A549 (cell line): ENCODE results near the gene TMEM260. TPM values are rescaled to one million over a fixed set of nuclear protein-coding genes. Genes with fewer than 3 reads are reported as not detected.

Source experiments
- ATAC-seq, 2 experiments: fragments of 200-7000 bp in 1 of 2; fragments of >200 bp in 1 of 2; cut with Nextera tagmentation in 1 of 2; cut with Tn5 transposase in 1 of 2; 3 replicates each; pipeline versions ENCODE4 v1.8.0 to v1.9.1; 2018 to 2020; ENCODE audit warnings: mild to moderate bottlenecking in 1 of 2, moderate library complexity in 1 of 2
- CTCF ChIA-PET: fragments of 300-600 bp; sonication (Branson Sonifier 250); formaldehyde crosslinking; extraction: SDS; loops from one replicate; lab custom pipeline; 2021; ENCODE audit warnings: antibody characterized with exemption, inconsistent platforms; lab: Yijun Ruan, JAX
- POLR2A ChIA-PET: fragments of 350-600 bp; formaldehyde crosslinking; extraction: SDS; loops from one replicate; lab custom pipeline; 2021; ENCODE audit warnings: antibody characterized with exemption, inconsistent platforms; lab: Yijun Ruan, JAX
- DNase-seq, 2 experiments: peaks; one replicate each; pipeline versions ENCODE4 v3.0.0 to v3.0.0-alpha.2; 2011 to 2016; ENCODE audit warnings: low read depth in 1 of 2, low spot score in 1 of 2
- FAIRE-seq: peaks from 2 replicates; lab custom pipeline; 2011; peaks lifted over from hg19 to GRCh38; lab: Jason Lieb, UNC
- H3K27ac ChIP-seq, 2 experiments: fragments of >200 bp; sonication (Bioruptor Twin); formaldehyde crosslinking; 3 replicates each; pipeline ENCODE4 v1.5.1; 2016 to 2017
- H3K4me1 ChIP-seq: fragments of >200 bp; sonication (Bioruptor Twin); formaldehyde crosslinking; 3 replicates; pipeline ENCODE4 v1.6.1; 2016
- H3K4me2 ChIP-seq: fragments of >200 bp; sonication (Bioruptor Twin); formaldehyde crosslinking; 3 replicates; pipeline ENCODE4 v1.6.1; 2016
- H3K4me3 ChIP-seq: fragments of >200 bp; sonication (Bioruptor Twin); formaldehyde crosslinking; 3 replicates; pipeline ENCODE4 v1.5.1; 2016
- H3K9me3 ChIP-seq: fragments of >200 bp; sonication (Bioruptor Twin); formaldehyde crosslinking; 3 replicates; pipeline ENCODE4 v1.6.1; 2016
- CBX8 ChIP-seq: fragments of 200-600 bp; sonication (generic); IDR thresholded peaks from 2 replicates; pipeline ENCODE4 v1.6.1; 2016
- CEBPB ChIP-seq, 2 experiments: fragments of >200 bp in 1 of 2; sonication (Bioruptor Twin) in 1 of 2; formaldehyde crosslinking in 1 of 2; IDR thresholded peaks; 2 replicates each; pipeline ENCODE4 v1.6.1; 2012 to 2016
- CHD2 ChIP-seq: fragments of 150-350 bp; IDR thresholded peaks from 2 replicates; pipeline ENCODE4 v1.6.1; 2014; ENCODE audit warnings: low read length; ENCODE audit not compliant: partially characterized antibody
- EHF ChIP-seq: fragments of 250-450 bp; sonication (Bioruptor Pico); IDR thresholded peaks from 2 replicates; pipeline ENCODE4 v1.5.0; 2020; ENCODE audit warnings: mild to moderate bottlenecking
- ESRRA ChIP-seq: fragments of 150-350 bp; IDR thresholded peaks from 2 replicates; pipeline ENCODE4 v1.6.1; 2014; ENCODE audit warnings: mild to moderate bottlenecking, low read length, borderline replicate concordance
- FOSB ChIP-seq: fragments of 250-450 bp; sonication (Bioruptor Pico); IDR thresholded peaks from 2 replicates; pipeline ENCODE4 v1.5.0; 2020; ENCODE audit warnings: mild to moderate bottlenecking, moderate library complexity
- FOSL2 ChIP-seq, 2 experiments: fragments of 450-650 bp in 1 of 2; fragments of >200 bp in 1 of 2; sonication (Bioruptor Twin) in 1 of 2; formaldehyde crosslinking; IDR thresholded peaks; 2 replicates each; pipeline versions ENCODE4 v1.5.0 to v1.6.1; 2016 to 2020; ENCODE audit warnings: mild to moderate bottlenecking in 1 of 2, moderate library complexity in 1 of 2
- FOXS1 ChIP-seq: fragments of 250-450 bp; sonication (Bioruptor Pico); IDR thresholded peaks from 2 replicates; pipeline ENCODE4 v1.5.0; 2020; ENCODE audit warnings: mild to moderate bottlenecking, moderate library complexity
- GATA3 ChIP-seq: IDR thresholded peaks from 2 replicates; pipeline ENCODE4 v1.6.1; 2012; ENCODE audit warnings: borderline replicate concordance
- HOXA7 ChIP-seq: fragments of 250-450 bp; sonication (Bioruptor Pico); IDR thresholded peaks from 2 replicates; pipeline ENCODE4 v1.5.0; 2020; ENCODE audit warnings: mild to moderate bottlenecking, moderate library complexity
- KDM1A ChIP-seq: fragments of 200-600 bp; sonication (generic); IDR thresholded peaks from 2 replicates; pipeline ENCODE4 v1.6.1; 2016; ENCODE audit warnings: low read depth, mild to moderate bottlenecking
- KDM5A ChIP-seq: fragments of 200-600 bp; sonication (generic); IDR thresholded peaks from 2 replicates; pipeline ENCODE4 v1.6.1; 2016; ENCODE audit warnings: antibody characterized with exemption, mild to moderate bottlenecking
- MYC ChIP-seq: IDR thresholded peaks from 2 replicates; pipeline ENCODE4 v1.6.1; 2012; ENCODE audit warnings: mild to moderate bottlenecking, inconsistent platforms, low read length, improper control_type of control experiment, borderline replicate concordance
- NR3C1 ChIP-seq: fragments of >200 bp; sonication (Bioruptor Twin); formaldehyde crosslinking; IDR thresholded peaks from 3 replicates; pipeline ENCODE4 v1.6.1; 2017
- PHF8 ChIP-seq: fragments of 200-600 bp; sonication (generic); IDR thresholded peaks from 2 replicates; pipeline ENCODE4 v1.6.1; 2016; ENCODE audit warnings: low read depth, mild to moderate bottlenecking, antibody characterized with exemption, moderate library complexity, borderline replicate concordance
- POLR2A ChIP-seq: IDR thresholded peaks from 2 replicates; pipeline ENCODE4 v1.6.1; 2012; ENCODE audit warnings: mild to moderate bottlenecking, low read length
- POLR2AphosphoS2 ChIP-seq: conservative IDR thresholded peaks from 2 replicates; pipeline ENCODE4 v1.6.1; 2012; ENCODE audit warnings: low read length, improper control_type of control experiment, inconsistent platforms
- RARB ChIP-seq: fragments of 250-450 bp; sonication (Bioruptor Pico); IDR thresholded peaks from 2 replicates; pipeline ENCODE4 v1.8.0; 2021; ENCODE audit warnings: mild to moderate bottlenecking, moderate library complexity
- RFX5 ChIP-seq: fragments of 450-650 bp; IDR thresholded peaks from 2 replicates; pipeline ENCODE4 v1.7.1; 2014; ENCODE audit warnings: antibody characterized with exemption, mild to moderate bottlenecking, moderate library complexity
- SMC3 ChIP-seq: fragments of >200 bp; sonication (Bioruptor Twin); formaldehyde crosslinking; IDR thresholded peaks from 3 replicates; pipeline ENCODE4 v1.6.1; 2018; ENCODE audit warnings: inconsistent platforms
- ZNF302 ChIP-seq: fragments of 250-450 bp; sonication (Bioruptor Pico); IDR thresholded peaks from 2 replicates; pipeline ENCODE4 v1.9.0; 2021; ENCODE audit warnings: inconsistent platforms, mild to moderate bottlenecking, moderate library complexity
- WGBS: methylation state at CpG from one replicate; pipeline ENCODE4 v1.1.6; 2017; ENCODE audit errors: missing lambda C conversion rate; 5-methylcytosine and 5-hydroxymethylcytosine counted together
- polyA plus RNA-seq, 4 experiments: library from polyadenylated mRNA; depleted of rRNA in 3 of 4; stranded (reverse); fragments of >200 nt; fragmentation: RNase III in 1 of 4; extraction: RNeasy Plus Mini Kit Qiagen cat#74134 plus additional on column Dnase treatment in 1 of 4; gene quantifications; 2 replicates in 3 of 4; 3 replicates in 1 of 4; pipeline ENCODE4 v1.2.3, GENCODE V29; 2011 to 2017
- TF ChIP-seq, protein P1 (sequence below): IDR thresholded peaks from 2 replicates; pipeline ENCODE4 v1.6.1; 2012
- TF ChIP-seq, protein P2 (sequence below): fragments of >200 bp; sonication (Bioruptor Twin); formaldehyde crosslinking; IDR thresholded peaks from 3 replicates; pipeline ENCODE4 v1.5.1; 2016
- TF ChIP-seq, protein P3 (sequence below): fragments of >200 bp; sonication (Bioruptor Twin); formaldehyde crosslinking; IDR thresholded peaks from 3 replicates; pipeline ENCODE4 v1.6.1; 2016

The TMEM260 gene
- polyA plus RNA-seq, 2 of the 4 experiments (the other 2 are of a cell fraction): 6.1 to 17.6 TPM

DNA sequence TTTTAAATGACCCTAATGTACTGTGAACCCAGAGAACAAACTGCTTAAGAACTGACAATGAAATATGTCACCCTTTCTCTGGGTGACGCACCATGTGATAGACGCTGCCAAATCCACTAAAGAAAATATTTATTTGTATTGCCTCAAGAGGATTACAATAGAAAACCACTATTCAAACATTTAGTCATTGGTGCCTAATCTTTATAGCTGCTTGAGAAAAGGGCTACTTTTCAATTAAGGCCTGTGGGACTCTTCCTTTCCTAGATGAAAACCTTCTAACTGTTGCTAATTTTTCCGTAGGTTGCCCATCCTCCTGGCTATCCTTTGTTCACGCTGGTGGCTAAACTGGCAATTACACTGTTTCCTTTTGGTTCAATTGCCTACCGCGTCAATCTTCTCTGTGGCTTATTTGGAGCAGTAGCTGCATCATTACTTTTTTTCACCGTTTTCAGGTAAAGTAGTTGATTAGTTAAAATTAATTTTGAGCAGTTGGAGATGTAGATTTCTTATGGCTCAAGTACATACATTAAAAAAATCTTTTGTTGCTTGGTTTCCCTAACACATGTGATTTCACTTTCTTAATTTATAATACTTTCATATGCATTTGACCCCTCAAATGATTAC, 6.0 kb downstream of the TMEM260 start:
- DNase-seq (peak in 1 of 2 experiments; percentile 13), ATAC-seq (peak in 1 of 2 experiments; percentile 63; a peak in 3 of 6 replicates), FAIRE-seq (no peak)
- Histone ChIP-seq H3K4me2 (no peak overlapping the region), H3K27ac (no peak overlapping the region), H3K9me3 (no peaks in the 10 kb centered on the region), H3K4me3 (no peak overlapping the region), H3K4me1 (peaks cover 14% of the 10 kb centered on the region; the same call in 1 of the 3 replicates)
- TF ChIP-seq NR3C1 (no peak), KDM5A (no peak), SMC3 (no peak), HOXA7 (no peak), PHF8 (no peak), FOXS1 (CRISPR knock-in tag) (no peak), MYC (no peak), EHF (CRISPR knock-in tag) (no peak)
- ChIA-PET CTCF (no interaction called here), POLR2A (no interaction called here)
- 66% methylated on average over 6 of the region's 7 CpGs for WGBS

DNA sequence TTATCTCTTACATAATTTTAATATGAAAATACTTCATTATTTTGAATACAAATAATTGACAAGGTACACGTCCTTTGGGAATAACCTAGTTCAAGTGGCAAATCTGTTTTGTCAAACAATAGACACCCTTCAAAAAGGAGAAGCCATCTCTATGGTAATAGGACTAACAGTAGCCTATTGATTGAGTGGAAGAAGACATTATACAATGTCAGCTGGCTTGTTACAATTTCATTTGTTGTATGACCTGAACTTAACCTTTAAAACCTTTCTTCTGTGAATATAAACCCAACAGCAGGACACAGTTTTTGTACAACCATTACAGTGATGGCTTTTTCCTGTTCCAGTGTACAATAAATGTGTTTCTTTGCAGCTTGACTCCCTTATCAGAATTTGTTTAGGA, 8.1 kb downstream of the TMEM260 start:
- H3K4me2 ChIP-seq: no peak overlapping the region
- DNase-seq: no peak
- peak; percentile 7 for FAIRE-seq
- WGBS: 83% methylated on average over 1 of the region's 1 CpG
- ChIA-PET POLR2A (interaction anchor here (1.0 kb wide), 1 partner anchor 8 kb away, joined by 3 read pairs; the partner anchor contains the start of gene TMEM260), CTCF (interaction anchor here (1.2 to 2.2 kb wide), 2 partner anchors 9 to 97 kb away, joined by 3 to 5 read pairs; no protein-coding TSS in a partner anchor)
- no peak overlapping the region for H3K4me3 ChIP-seq
- no peaks in the 10 kb centered on the region for H3K9me3 ChIP-seq
- H3K27ac ChIP-seq: no peak overlapping the region
- TF ChIP-seq KDM5A: no peak
- no peak for TF ChIP-seq RFX5
- TF ChIP-seq, protein P1, sequence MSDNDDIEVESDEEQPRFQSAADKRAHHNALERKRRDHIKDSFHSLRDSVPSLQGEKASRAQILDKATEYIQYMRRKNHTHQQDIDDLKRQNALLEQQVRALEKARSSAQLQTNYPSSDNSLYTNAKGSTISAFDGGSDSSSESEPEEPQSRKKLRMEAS: no peak
- no peak for TF ChIP-seq GATA3
- no peak for TF ChIP-seq POLR2AphosphoS2
- TF ChIP-seq EHF (CRISPR knock-in tag): no peak
- no peak for TF ChIP-seq CBX8
- no peak for TF ChIP-seq FOSL2 (IDR thresholded peaks at IDR 0.05)
- no peak for TF ChIP-seq FOSL2 (CRISPR knock-in tag; IDR thresholded peaks at IDR 0.05)
- TF ChIP-seq ESRRA: no peak
- TF ChIP-seq FOXS1 (CRISPR knock-in tag): no peak
- TF ChIP-seq ZNF302: no peak
- TF ChIP-seq, protein P2, sequence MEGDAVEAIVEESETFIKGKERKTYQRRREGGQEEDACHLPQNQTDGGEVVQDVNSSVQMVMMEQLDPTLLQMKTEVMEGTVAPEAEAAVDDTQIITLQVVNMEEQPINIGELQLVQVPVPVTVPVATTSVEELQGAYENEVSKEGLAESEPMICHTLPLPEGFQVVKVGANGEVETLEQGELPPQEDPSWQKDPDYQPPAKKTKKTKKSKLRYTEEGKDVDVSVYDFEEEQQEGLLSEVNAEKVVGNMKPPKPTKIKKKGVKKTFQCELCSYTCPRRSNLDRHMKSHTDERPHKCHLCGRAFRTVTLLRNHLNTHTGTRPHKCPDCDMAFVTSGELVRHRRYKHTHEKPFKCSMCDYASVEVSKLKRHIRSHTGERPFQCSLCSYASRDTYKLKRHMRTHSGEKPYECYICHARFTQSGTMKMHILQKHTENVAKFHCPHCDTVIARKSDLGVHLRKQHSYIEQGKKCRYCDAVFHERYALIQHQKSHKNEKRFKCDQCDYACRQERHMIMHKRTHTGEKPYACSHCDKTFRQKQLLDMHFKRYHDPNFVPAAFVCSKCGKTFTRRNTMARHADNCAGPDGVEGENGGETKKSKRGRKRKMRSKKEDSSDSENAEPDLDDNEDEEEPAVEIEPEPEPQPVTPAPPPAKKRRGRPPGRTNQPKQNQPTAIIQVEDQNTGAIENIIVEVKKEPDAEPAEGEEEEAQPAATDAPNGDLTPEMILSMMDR: no peak
- TF ChIP-seq POLR2A: no peak
- TF ChIP-seq CEBPB (IDR thresholded peaks at IDR 0.05): no peak
- TF ChIP-seq, protein P3, sequence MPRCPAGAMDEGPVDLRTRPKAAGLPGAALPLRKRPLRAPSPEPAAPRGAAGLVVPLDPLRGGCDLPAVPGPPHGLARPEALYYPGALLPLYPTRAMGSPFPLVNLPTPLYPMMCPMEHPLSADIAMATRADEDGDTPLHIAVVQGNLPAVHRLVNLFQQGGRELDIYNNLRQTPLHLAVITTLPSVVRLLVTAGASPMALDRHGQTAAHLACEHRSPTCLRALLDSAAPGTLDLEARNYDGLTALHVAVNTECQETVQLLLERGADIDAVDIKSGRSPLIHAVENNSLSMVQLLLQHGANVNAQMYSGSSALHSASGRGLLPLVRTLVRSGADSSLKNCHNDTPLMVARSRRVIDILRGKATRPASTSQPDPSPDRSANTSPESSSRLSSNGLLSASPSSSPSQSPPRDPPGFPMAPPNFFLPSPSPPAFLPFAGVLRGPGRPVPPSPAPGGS: no peak
- no peak for TF ChIP-seq KDM1A
- TF ChIP-seq CHD2: no peak
- TF ChIP-seq RARB: no peak
- no peak for TF ChIP-seq FOSB (CRISPR knock-in tag)
- 0 out of 3 replicates have a peak, but pooled peaks cover 6% of the 10 kb centered on the region for H3K4me1 ChIP-seq
- no peak for ATAC-seq
